Fibroblast of lung (primary cell): ENCODE measurements around the gene WNT9A.

Source experiments
- CTCF ChIP-seq, 2 donors: IDR thresholded peaks in 1 of 2; conservative IDR thresholded peaks in 1 of 2; 1 replicate in 1 of 2; 2 replicates in 1 of 2; pipeline ENCODE4 v1.5.1; 2011 to 2012; ENCODE audit warnings: low read length in 2 of 2, control low read depth in 1 of 2, inconsistent platforms in 1 of 2, low read depth in 1 of 2, mild to moderate bottlenecking in 1 of 2
- EZH2 ChIP-seq: IDR thresholded peaks from 2 replicates; pipeline ENCODE4 v1.5.1; 2012; ENCODE audit warnings: low read length, control low read depth, mild to moderate bottlenecking; ENCODE audit errors: missing control alignments

DNA sequence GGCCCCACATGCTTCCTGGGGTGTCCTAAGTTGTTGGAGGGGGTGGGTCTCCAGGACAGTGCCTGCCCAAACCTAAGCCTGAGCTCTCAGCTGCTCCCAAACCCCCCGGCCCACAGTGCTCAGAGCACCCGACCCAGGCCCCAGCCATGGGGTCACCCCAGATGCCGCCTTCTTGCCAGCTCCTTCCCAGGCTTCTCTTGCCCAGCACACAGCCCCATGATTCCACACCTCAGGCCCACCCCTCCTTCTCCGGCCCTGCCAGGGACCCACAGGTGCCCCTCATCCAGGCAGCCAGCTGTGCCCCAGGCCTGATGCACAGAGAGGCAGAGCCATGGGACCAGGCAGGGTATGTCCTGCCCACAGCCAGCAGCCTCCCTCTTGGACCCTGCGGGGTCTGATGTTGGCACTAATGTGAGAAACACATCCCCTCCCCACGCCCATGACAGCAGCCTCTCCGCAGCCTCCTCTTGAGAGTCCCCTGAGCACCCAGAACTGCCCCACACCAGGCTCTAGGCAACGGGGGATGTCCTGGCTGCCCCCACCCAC, 4.9 kb downstream of the WNT9A start:
- TF ChIP-seq CTCF (conservative IDR thresholded peaks at IDR 0.05 in 1 of 2, IDR thresholded peaks at IDR 0.05 in 1 of 2; ENCODE audit: low read depth in 1 of 2, low read length in 2 of 2) (no peak), EZH2 (no peak)
